HL-60/S4 treated with retinoic acid at 250 ng/mL for 4 days and 3 days (cell line): ENCODE results near the gene PUDP.

Experiments used
- in situ Hi-C: fragments of 300-500 bp; cut with MboI; formaldehyde crosslinking; loops from 2 replicates; pipeline ENCODE4 v1.7.0; 2022; ENCODE audit warnings: low sequenced_read_pairs

Gene PUDP

GRCh38 chrX:7076245-7076661 lies 71.7 kb downstream of the PUDP start:
- in situ Hi-C loops: no loop called here

- in situ Hi-C loops: no loop called here
Measured at GRCh38 chrX:7074908-7075204, 73.1 kb downstream of the PUDP start.

- in situ Hi-C loops: no loop called here
Measured at GRCh38 chrX:7074148-7074907, 73.6 kb downstream of the PUDP start.

GRCh38 chrX:7073336-7073735 lies 74.6 kb downstream of the PUDP start:
- in situ Hi-C loops: no loop called here

- in situ Hi-C loops: no loop called here
Measured at GRCh38 chrX:7072856-7073255, 75.1 kb downstream of the PUDP start.

- in situ Hi-C loops: no loop called here
Measured at GRCh38 chrX:7071390-7071789, 76.6 kb downstream of the PUDP start.

- in situ Hi-C loops: no loop called here
Measured at GRCh38 chrX:7069556-7069955, 78.4 kb downstream of the PUDP start.

- in situ Hi-C loops: no loop called here
Measured at GRCh38 chrX:7068939-7069367, 79.0 kb downstream of the PUDP start.

- in situ Hi-C loops: no loop called here
Measured at GRCh38 chrX:7067256-7067655, 80.7 kb downstream of the PUDP start.

- in situ Hi-C loops: no loop called here
Measured at GRCh38 chrX:7065473-7065872, 82.5 kb downstream of the PUDP start.

- in situ Hi-C loops: no loop called here
Measured at GRCh38 chrX:7062903-7063302, 85.0 kb downstream of the PUDP start.

GRCh38 chrX:7062276-7062675 lies 85.7 kb downstream of the PUDP start:
- in situ Hi-C loops: no loop called here

GRCh38 chrX:7061429-7061828 lies 86.5 kb downstream of the PUDP start:
- in situ Hi-C loops: no loop called here

GRCh38 chrX:7060444-7060843 lies 87.5 kb downstream of the PUDP start:
- in situ Hi-C loops: no loop called here

GRCh38 chrX:7059859-7060258 lies 88.1 kb downstream of the PUDP start:
- in situ Hi-C loops: no loop called here

GRCh38 chrX:7059214-7059838 lies 88.6 kb downstream of the PUDP start:
- in situ Hi-C loops: no loop called here

GRCh38 chrX:7055386-7056137 lies 92.4 kb downstream of the PUDP start:
- in situ Hi-C loops: no loop called here

GRCh38 chrX:7054219-7055216 lies 93.4 kb downstream of the PUDP start:
- in situ Hi-C loops: no loop called here

GRCh38 chrX:7052541-7052940 lies 95.4 kb downstream of the PUDP start:
- in situ Hi-C loops: no loop called here

GRCh38 chrX:7050271-7050670 lies 97.7 kb downstream of the PUDP start:
- in situ Hi-C loops: no loop called here

- in situ Hi-C loops: no loop called here
Measured at GRCh38 chrX:7047951-7048350, 100.0 kb downstream of the PUDP start.
